Endothelial cell of umbilical vein (primary cell): ENCODE measurements around the gene UBAC1.
"Not testable (repeated sequence)": the region's sequence is repeated elsewhere in the genome, so short reads cannot be mapped to it uniquely, and the experiment has no call there.

Experiments
- EZH2 ChIP-seq: IDR thresholded peaks from 2 replicates; pipeline ENCODE4 v1.6.1; 2012; ENCODE audit warnings: borderline replicate concordance, low read depth, mild to moderate bottlenecking, moderate library complexity, low read length, inconsistent platforms; ENCODE audit not compliant: severe bottlenecking
- MYC ChIP-seq: IDR thresholded peaks from one replicate; pipeline ENCODE4 v1.6.1; 2011; ENCODE audit warnings: mild to moderate bottlenecking, low read depth, low read length
- POLR2A ChIP-seq: IDR thresholded peaks from 2 replicates; pipeline ENCODE4 v1.6.1; 2012; ENCODE audit warnings: low read depth, mild to moderate bottlenecking, control low read depth, low read length
- POLR2AphosphoS5 ChIP-seq: IDR thresholded peaks from 2 replicates; pipeline ENCODE4 v1.6.1; 2012; ENCODE audit warnings: low read depth, mild to moderate bottlenecking, control low read depth, low read length, moderate library complexity; ENCODE audit not compliant: insufficient read depth
- TF ChIP-seq, protein P1 (sequence below), 2 donors: IDR thresholded peaks; 1 replicate in 1 of 2; 2 replicates in 1 of 2; pipeline ENCODE4 v1.5.1; 2011; ENCODE audit warnings: low read length in 2 of 2, mild to moderate bottlenecking in 2 of 2, moderate library complexity in 2 of 2, control low read depth in 1 of 2, inconsistent platforms in 1 of 2, low read depth in 1 of 2; ENCODE audit not compliant: insufficient read depth in 1 of 2; ENCODE audit errors: extremely low read depth in 1 of 2

DNA sequence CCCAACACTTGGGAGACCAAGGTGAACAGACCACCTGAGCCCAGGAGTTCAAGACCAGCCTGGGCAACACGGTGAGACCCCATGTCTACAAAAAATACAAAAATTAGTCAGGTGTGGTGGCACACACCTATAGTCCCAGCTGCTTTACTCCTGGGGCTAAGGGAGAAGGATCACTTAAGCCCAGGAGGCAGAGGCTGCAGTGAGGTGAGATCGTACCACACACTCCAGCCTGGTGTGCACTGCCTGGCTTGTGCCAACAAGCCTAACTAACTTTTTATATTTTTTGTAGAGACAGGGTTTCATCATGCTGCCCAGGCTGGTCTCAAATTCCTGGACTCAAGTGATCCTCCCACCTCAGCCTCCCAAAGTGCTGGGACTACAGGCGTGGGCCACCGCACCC is 10.3 kb downstream of the UBAC1 start:
- TF ChIP-seq, protein P1, sequence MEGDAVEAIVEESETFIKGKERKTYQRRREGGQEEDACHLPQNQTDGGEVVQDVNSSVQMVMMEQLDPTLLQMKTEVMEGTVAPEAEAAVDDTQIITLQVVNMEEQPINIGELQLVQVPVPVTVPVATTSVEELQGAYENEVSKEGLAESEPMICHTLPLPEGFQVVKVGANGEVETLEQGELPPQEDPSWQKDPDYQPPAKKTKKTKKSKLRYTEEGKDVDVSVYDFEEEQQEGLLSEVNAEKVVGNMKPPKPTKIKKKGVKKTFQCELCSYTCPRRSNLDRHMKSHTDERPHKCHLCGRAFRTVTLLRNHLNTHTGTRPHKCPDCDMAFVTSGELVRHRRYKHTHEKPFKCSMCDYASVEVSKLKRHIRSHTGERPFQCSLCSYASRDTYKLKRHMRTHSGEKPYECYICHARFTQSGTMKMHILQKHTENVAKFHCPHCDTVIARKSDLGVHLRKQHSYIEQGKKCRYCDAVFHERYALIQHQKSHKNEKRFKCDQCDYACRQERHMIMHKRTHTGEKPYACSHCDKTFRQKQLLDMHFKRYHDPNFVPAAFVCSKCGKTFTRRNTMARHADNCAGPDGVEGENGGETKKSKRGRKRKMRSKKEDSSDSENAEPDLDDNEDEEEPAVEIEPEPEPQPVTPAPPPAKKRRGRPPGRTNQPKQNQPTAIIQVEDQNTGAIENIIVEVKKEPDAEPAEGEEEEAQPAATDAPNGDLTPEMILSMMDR (IDR thresholded peaks at IDR 0.05; ENCODE audit: extremely low read depth in 1 of 2, insufficient read depth in 1 of 2, low read depth in 1 of 2, low read length in 2 of 2) = not testable (repeated sequence)
- not testable (repeated sequence) for TF ChIP-seq POLR2A, POLR2AphosphoS5, EZH2, MYC
